Parathyroid adenoma (tissue), 2 donors: ENCODE measurements around the gene GNB2.

Experiments
- H2AFZ ChIP-seq: fragments of 300-600 bp; sonication (generic); one replicate; pipeline ENCODE4 v1.7.0; 2017; ENCODE audit warnings: antibody characterized with exemption, mild to moderate bottlenecking
- H3K27ac ChIP-seq: fragments of 300-600 bp; sonication (generic); one replicate; pipeline ENCODE4 v1.7.0; 2017
- H3K27me3 ChIP-seq: fragments of 300-600 bp; sonication (generic); one replicate; pipeline ENCODE4 v1.7.0; 2017; ENCODE audit warnings: low read length; ENCODE audit not compliant: control insufficient read depth, insufficient read depth
- H3K36me3 ChIP-seq: fragments of 300-600 bp; sonication (generic); one replicate; pipeline ENCODE4 v1.7.0; 2017; ENCODE audit warnings: low read length; ENCODE audit not compliant: control insufficient read depth, insufficient read depth
- H3K4me1 ChIP-seq: fragments of 300-600 bp; sonication (generic); one replicate; pipeline ENCODE4 v1.7.0; 2017; ENCODE audit warnings: control low read depth
- H3K4me2 ChIP-seq: fragments of 300-600 bp; sonication (generic); one replicate; pipeline ENCODE4 v1.7.0; 2017; ENCODE audit warnings: low read length
- H3K4me3 ChIP-seq: fragments of 300-600 bp; sonication (generic); one replicate; pipeline ENCODE4 v1.7.0; 2017; ENCODE audit warnings: low read depth, low read length
- H3K79me2 ChIP-seq: fragments of 300-600 bp; sonication (generic); one replicate; pipeline ENCODE4 v1.7.0; 2017; ENCODE audit warnings: control low read depth
- H3K9ac ChIP-seq: fragments of 300-600 bp; sonication (generic); one replicate; pipeline ENCODE4 v1.7.0; 2017; ENCODE audit warnings: mild to moderate bottlenecking
- H3K9me3 ChIP-seq: fragments of 300-600 bp; sonication (generic); one replicate; pipeline ENCODE4 v1.7.0; 2017; ENCODE audit warnings: low read length; ENCODE audit not compliant: control insufficient read depth
- TF ChIP-seq, protein P1 (sequence below): fragments of 300-600 bp; sonication (generic); IDR thresholded peaks from one replicate; pipeline ENCODE4 v1.7.0; 2017; ENCODE audit warnings: antibody characterized with exemption, mild to moderate bottlenecking
- donor health status: primary hyperparathyroidism.

Gene GNB2

DNA sequence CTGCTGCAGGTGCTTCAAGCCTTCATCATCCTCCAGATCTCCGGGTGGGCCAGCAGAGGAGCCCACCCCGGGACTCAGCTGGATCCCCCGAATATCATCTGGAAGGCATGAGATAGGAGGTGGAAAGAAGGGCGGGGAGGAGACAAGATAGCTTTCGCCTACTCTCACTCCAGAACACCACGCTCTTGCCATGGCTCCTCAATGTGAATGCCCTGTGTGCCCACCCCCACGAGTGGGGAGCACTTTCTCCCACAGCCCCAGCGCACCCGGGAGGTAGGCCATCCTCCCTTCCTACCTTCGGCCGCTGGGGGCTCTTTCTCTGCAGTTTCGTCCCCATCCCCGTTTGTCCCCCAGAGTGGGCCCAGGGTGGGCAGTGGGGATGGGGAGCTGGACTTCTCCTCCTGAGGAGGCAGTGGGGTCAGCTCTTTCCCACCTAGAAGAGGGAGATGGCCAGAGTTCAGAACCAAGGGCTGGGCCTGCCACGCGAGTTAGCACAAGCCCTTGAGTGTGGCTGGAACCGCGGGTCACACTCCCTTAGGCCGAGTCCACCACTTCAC, 11.6 kb downstream of the GNB2 start:
- H3K36me3 ChIP-seq = no peaks in the 10 kb centered on the region
- H3K79me2 ChIP-seq = peaks cover 18% of the 10 kb centered on the region
- TF ChIP-seq, protein P1, sequence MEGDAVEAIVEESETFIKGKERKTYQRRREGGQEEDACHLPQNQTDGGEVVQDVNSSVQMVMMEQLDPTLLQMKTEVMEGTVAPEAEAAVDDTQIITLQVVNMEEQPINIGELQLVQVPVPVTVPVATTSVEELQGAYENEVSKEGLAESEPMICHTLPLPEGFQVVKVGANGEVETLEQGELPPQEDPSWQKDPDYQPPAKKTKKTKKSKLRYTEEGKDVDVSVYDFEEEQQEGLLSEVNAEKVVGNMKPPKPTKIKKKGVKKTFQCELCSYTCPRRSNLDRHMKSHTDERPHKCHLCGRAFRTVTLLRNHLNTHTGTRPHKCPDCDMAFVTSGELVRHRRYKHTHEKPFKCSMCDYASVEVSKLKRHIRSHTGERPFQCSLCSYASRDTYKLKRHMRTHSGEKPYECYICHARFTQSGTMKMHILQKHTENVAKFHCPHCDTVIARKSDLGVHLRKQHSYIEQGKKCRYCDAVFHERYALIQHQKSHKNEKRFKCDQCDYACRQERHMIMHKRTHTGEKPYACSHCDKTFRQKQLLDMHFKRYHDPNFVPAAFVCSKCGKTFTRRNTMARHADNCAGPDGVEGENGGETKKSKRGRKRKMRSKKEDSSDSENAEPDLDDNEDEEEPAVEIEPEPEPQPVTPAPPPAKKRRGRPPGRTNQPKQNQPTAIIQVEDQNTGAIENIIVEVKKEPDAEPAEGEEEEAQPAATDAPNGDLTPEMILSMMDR = no peak
- H3K27ac ChIP-seq = no peak overlapping the region
- H2AFZ ChIP-seq = no peak overlapping the region
- no peak overlapping the region for H3K4me2 ChIP-seq
- no peaks in the 10 kb centered on the region for H3K9me3 ChIP-seq
- H3K4me1 ChIP-seq = no peaks in the 10 kb centered on the region
- H3K4me3 ChIP-seq = no peak overlapping the region
- H3K27me3 ChIP-seq = no peaks in the 10 kb centered on the region
- H3K9ac ChIP-seq = no peak overlapping the region

DNA sequence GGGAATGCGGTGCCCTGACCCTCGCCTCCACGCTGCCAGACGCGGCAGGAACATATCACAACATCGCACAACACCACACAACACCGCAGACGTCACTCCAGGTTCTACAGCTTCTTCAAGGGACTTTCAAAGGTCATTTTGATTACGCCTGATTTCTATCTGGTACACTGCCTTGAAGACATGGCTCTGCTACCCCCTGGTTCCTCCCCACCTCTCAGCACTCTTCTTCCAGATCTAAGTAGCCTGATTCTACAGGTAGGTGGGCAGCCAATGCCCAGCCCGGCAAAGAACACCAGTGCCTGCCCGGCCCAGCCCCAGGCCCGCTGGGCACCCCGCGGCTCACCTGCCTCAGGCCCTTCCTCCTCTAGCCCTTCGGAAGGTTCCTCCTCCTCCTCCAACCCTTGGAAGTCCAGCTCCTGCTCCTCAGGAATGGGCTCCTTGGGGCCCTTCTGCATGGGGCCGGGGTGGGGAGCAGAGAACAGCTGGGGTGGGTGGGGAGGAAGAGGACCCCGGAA, 12.1 kb downstream of the GNB2 start:
- Histone ChIP-seq H3K27ac (no peak overlapping the region), H2AFZ (no peak overlapping the region), H3K9ac (no peak overlapping the region), H3K79me2 (peaks cover 24% of the 10 kb centered on the region), H3K27me3 (no peaks in the 10 kb centered on the region), H3K4me1 (peaks cover 1% of the 10 kb centered on the region), H3K36me3 (no peaks in the 10 kb centered on the region), H3K4me2 (no peak overlapping the region), H3K4me3 (no peak overlapping the region), H3K9me3 (no peaks in the 10 kb centered on the region)
- TF ChIP-seq, protein P1 = no peak

DNA sequence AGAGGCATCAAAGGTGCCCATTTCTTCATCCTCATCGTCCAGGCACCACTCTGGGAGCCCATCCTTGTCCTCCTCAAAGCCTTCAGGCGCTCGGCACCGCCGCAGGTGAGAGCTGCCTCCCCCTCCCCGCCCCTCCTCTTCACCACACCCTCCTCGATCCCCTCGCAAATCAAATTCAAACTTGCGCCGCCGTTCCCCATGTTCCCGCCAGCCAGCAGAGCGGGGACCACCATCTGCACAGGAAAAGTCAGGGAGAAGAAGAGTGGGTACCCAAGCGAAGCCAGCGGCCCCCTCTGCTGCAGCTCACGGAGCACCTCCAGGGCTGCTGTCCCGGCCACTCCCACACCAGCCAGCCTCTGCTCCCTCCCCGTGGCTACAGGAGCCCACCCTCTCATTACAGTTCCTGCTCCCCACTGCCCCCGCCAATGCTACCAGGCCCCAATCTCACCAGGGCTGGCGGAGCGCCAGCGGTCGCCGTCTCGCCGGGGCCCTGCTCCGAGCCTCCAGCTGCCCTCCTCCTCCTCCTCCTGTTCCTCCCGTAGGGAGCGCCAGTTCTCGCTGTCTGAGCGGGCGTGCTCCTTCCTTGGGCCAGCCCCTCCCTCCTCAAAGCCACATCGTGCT, 12.8 kb downstream of the GNB2 start:
- TF ChIP-seq, protein P1 = no peak
- H3K27me3 ChIP-seq = no peaks in the 10 kb centered on the region
- H3K27ac ChIP-seq = no peak overlapping the region
- no peaks in the 10 kb centered on the region for H3K9me3 ChIP-seq
- no peak overlapping the region for H3K9ac ChIP-seq
- H2AFZ ChIP-seq = no peak overlapping the region
- no peaks in the 10 kb centered on the region for H3K36me3 ChIP-seq
- no peak overlapping the region for H3K4me3 ChIP-seq
- H3K79me2 ChIP-seq = peaks cover 30% of the 10 kb centered on the region
- H3K4me2 ChIP-seq = no peak overlapping the region
- peaks cover 6% of the 10 kb centered on the region for H3K4me1 ChIP-seq

DNA sequence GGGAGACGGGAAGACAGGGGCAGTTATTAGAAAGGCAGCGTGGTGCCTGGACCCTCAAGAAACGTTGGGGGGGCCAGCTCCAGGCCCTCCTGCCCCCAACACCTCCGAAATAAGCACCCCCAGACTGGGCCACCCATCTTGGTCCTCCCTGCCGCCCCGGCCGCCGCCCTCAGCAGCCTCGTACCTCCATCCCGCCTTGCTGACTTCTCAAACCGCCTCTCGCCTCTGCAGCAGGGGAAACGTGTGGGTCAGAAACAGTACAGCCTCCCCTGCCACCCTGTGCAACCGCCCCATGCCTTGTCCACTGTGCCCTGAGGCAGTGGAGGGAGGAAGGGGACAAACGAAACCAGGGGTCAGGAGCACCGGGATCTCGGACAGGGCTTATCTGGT, 13.3 kb downstream of the GNB2 start:
- H3K9me3 ChIP-seq = no peaks in the 10 kb centered on the region
- peaks cover 30% of the 10 kb centered on the region for H3K79me2 ChIP-seq
- H3K4me2 ChIP-seq = no peak overlapping the region
- no peak overlapping the region for H3K4me3 ChIP-seq
- no peaks in the 10 kb centered on the region for H3K36me3 ChIP-seq
- no peak overlapping the region for H3K27ac ChIP-seq
- H3K27me3 ChIP-seq = no peaks in the 10 kb centered on the region
- TF ChIP-seq, protein P1 = no peak
- H3K4me1 ChIP-seq = peaks cover 6% of the 10 kb centered on the region
- H3K9ac ChIP-seq = no peak overlapping the region
- no peak overlapping the region for H2AFZ ChIP-seq

DNA sequence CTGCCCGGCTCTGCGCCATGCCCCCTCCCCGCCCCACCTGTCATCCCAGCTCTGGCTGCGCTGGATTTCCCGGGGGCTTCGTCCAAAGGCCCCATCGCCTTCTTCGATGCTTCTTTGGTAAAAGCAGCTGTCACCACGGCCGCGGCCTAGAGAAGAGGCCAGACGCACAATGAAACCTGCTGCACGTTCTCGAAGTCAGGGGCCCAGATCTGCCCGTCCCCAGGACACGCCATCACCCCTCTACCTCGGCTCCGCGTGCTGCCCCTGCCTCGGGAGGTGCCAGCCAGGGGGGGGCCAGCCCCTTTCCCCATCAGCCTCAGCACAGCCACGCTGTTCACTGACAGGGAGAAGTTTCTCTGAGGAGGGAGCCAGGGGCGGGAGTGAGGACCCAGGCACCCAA, 13.7 kb downstream of the GNB2 start:
- peaks cover 10% of the 10 kb centered on the region for H3K4me1 ChIP-seq
- H3K36me3 ChIP-seq = no peaks in the 10 kb centered on the region
- H2AFZ ChIP-seq = no peak overlapping the region
- no peak overlapping the region for H3K4me3 ChIP-seq
- H3K4me2 ChIP-seq = no peak overlapping the region
- H3K9ac ChIP-seq = no peak overlapping the region
- no peaks in the 10 kb centered on the region for H3K27me3 ChIP-seq
- H3K27ac ChIP-seq = no peak overlapping the region
- no peaks in the 10 kb centered on the region for H3K9me3 ChIP-seq
- H3K79me2 ChIP-seq = peaks cover 34% of the 10 kb centered on the region
- TF ChIP-seq, protein P1 = no peak
